GM19240 (cell line): ENCODE results near the gene HJV.
A peak's percentile ranks its signal among the peaks of the same experiment; 100 is the strongest.

Experiments
- DNase-seq: peaks from one replicate; pipeline ENCODE4 v3.0.0; 2011; ENCODE audit warnings: low spot score; ENCODE audit not compliant: insufficient read length

The HJV gene

GRCh38 chr1:145977486-145978470 is 43.8 kb downstream of the HJV start:
- DNase-seq, result peak; percentile 69

DNA sequence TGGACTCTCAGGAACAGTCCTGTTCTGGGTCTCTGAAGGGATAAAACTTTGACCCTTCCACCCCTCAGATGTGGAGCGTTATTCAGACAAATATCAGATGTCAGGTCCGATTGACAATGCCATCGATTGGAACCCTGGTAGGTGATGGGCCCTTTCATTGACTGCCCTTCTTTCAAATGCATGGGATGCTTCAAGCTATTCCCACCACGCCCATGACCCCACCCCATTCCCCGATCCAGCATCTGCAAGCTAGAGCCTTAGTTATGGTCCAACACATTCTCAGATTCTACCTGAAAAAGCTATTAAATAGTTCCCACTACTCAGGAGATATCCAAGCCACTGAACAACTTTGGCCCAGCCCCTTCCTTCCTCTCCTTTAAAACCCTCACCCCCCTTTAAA is 44.5 kb downstream of the HJV start:
- DNase-seq, result no peak

GRCh38 chr1:145975216-145975615 is 46.3 kb downstream of the HJV start:
- DNase-seq, result no peak

- DNase-seq, result no peak
These were observed 46.8 kb downstream of the HJV start for GRCh38 chr1:145974721-145975120.

DNA sequence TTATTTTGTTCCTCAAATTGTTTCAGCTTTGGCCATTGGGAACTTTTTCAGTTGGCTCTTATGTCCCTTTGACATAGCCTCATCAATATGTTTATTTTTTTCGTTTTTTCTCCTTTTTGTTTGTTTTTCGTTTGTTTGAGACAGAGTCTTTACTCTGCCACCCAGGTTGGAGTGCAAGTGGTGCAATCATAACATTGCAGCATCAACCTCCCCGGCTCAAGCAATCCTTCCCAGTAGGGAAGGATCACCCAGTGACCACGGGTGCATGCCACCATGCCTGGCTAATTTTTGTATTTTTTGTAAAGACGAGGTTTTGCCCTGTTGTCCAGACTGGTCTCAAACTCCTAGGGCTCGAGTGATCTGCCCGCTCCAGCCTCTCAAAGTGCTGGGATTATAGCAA is 49.0 kb downstream of the HJV start:
- DNase-seq, result no peak
